Left ventricle myocardium inferior (tissue), 1 donor: ENCODE data around the gene NOLC1. TPM values are rescaled to one million over a fixed set of nuclear protein-coding genes. Genes with fewer than 3 reads are reported as not detected.
A peak's percentile ranks its signal among the peaks of the same experiment; 100 is the strongest.

Source experiments
- DNase-seq: peaks from one replicate; pipeline ENCODE4 v3.0.0-alpha.2; 2020
- H3K27ac ChIP-seq: fragments of 200-600 bp; replicated peaks from 2 replicates; pipeline ENCODE4 v1.8.0; 2021
- H3K27me3 ChIP-seq: fragments of 200-600 bp; 2 replicates; pipeline ENCODE4 v1.8.0; 2021; ENCODE audit warnings: low read depth
- H3K36me3 ChIP-seq: fragments of 200-600 bp; 2 replicates; pipeline ENCODE4 v1.8.0; 2021
- H3K4me1 ChIP-seq: fragments of 200-600 bp; 2 replicates; pipeline ENCODE4 v1.8.0; 2021
- H3K4me3 ChIP-seq: fragments of 200-600 bp; 2 replicates; pipeline ENCODE4 v1.8.0; 2021; ENCODE audit warnings: mild to moderate bottlenecking, moderate library complexity
- H3K9me3 ChIP-seq: fragments of 200-600 bp; replicated peaks from 2 replicates; pipeline ENCODE4 v1.8.0; 2021
- intact Hi-C: fragments of 100-400 bp; cut with micrococcal nuclease; formaldehyde crosslinking; loops from one replicate; pipeline ENCODE4 v1.11.0; 2022
- long read RNA-seq: library from polyadenylated mRNA; unstranded; transcript quantifications from one replicate; pipeline ENCODE4 v2.0.0, GENCODE V29; 2021
- total RNA-seq: library from RNA; stranded (reverse); fragmentation: NEBNext Ultra II Directional; extraction: Animal tissue kit (Norgen Biotek cat#: 25700); gene quantifications from one replicate; pipeline ENCODE4 v1.2.1, GENCODE V29; 2021
- TF ChIP-seq, protein P1 (sequence below): fragments of 200-600 bp; IDR thresholded peaks from 2 replicates; pipeline ENCODE4 v1.8.0; 2021; ENCODE audit warnings: antibody characterized with exemption, mild to moderate bottlenecking, borderline replicate concordance
- donor health status: DM: no; HTN: yes; CAD: no; lungs with severe emphysema.

Gene NOLC1
- 28.3 TPM for total RNA-seq
- long read RNA-seq, transcript NOLC1-209 (13 exons, 3,932 nt), result minor isoform, 13 of 49 reads
- long read RNA-seq, transcript NOLC1-207 (13 exons, 2,441 nt), result major isoform, 15 of 49 reads
- long read RNA-seq, partial matches to known transcripts, result 13 of 49 reads
- long read RNA-seq, other reads (novel, unspliced or antisense), result 4 of 49 reads

DNA sequence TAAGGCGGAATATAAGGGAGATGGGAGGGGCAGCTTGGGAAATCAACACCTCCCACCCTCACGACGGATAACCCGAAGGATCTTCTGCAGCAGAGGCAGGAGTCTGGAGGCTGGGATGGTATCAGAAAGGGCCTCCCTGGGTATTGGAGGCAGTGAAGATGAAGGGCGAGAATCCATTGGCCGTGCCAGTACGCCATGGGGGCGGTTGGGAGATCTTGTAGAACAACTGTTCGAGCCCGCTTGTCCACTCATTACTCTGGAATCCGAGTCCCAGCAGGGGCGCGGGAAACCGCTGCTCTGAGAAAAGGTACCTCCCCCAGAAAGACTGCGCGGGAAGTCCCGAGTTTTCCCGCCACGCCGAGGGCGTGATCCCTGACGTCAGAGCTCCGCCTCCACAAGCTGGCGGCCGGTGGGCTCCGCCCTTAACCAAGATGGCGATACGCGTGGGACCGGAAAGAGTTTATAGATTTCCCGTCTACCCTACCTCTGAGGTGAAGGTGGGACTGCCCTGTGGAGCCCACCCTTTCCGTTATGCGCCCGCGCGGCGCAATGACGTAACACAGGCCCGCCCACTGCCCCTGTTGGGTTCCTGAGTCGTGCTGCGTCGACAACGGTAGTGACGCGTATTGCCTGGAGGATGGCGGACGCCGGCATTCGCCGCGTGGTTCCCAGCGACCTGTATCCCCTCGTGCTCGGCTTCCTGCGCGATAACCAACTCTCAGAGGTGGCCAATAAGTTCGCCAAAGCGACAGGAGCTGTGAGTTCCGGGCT is at the start of gene NOLC1:
TSS of gene NOLC1 (plus strand) at position 616 of the 771 bp plus-strand sequence. CDS start at position 638, 22 bp downstream.
- TF ChIP-seq, protein P1, sequence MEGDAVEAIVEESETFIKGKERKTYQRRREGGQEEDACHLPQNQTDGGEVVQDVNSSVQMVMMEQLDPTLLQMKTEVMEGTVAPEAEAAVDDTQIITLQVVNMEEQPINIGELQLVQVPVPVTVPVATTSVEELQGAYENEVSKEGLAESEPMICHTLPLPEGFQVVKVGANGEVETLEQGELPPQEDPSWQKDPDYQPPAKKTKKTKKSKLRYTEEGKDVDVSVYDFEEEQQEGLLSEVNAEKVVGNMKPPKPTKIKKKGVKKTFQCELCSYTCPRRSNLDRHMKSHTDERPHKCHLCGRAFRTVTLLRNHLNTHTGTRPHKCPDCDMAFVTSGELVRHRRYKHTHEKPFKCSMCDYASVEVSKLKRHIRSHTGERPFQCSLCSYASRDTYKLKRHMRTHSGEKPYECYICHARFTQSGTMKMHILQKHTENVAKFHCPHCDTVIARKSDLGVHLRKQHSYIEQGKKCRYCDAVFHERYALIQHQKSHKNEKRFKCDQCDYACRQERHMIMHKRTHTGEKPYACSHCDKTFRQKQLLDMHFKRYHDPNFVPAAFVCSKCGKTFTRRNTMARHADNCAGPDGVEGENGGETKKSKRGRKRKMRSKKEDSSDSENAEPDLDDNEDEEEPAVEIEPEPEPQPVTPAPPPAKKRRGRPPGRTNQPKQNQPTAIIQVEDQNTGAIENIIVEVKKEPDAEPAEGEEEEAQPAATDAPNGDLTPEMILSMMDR, result no peak
- peak; percentile 99 for DNase-seq
- Histone ChIP-seq H3K9me3 (no peaks in the 10 kb centered on the region), H3K4me1 (peaks cover 29% of the 10 kb centered on the region), H3K27ac (peak within 1 kb of the TSS; percentile 92), H3K27me3 (no peaks in the 10 kb centered on the region), H3K36me3 (peaks cover 45% of the 10 kb centered on the region), H3K4me3 (peak within 1 kb of the TSS; percentile 83)
- intact Hi-C loops, result no loop called here

DNA sequence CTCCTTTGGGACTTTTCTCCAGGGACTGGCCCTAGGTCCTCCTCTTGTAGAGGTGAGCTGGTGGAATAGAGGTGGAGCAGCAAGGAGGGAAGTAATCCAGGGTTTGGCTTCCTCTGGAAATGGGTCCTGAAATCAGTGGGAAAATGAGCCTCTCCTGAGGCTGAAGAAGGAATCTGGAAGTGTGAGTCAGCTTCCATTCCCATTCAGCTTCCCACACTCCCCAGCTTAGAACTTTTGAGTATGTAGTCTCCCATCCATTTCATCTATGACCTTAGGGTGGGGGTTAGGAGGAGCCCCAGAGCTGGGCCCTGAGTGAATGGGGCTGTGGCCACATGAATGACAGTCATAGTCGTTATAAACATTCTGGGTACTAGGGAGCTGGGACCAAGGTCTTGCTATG is 49.8 kb upstream of the NOLC1 start:
- Histone ChIP-seq H3K27me3 (no peaks in the 10 kb centered on the region), H3K36me3 (peaks cover 12% of the 10 kb centered on the region), H3K4me3 (no peak overlapping the region), H3K27ac (no peak overlapping the region), H3K9me3 (no peaks in the 10 kb centered on the region), H3K4me1 (peaks cover 3% of the 10 kb centered on the region)
- TF ChIP-seq, protein P1, result no peak
- intact Hi-C loops, result no loop called here
- no peak for DNase-seq

DNA sequence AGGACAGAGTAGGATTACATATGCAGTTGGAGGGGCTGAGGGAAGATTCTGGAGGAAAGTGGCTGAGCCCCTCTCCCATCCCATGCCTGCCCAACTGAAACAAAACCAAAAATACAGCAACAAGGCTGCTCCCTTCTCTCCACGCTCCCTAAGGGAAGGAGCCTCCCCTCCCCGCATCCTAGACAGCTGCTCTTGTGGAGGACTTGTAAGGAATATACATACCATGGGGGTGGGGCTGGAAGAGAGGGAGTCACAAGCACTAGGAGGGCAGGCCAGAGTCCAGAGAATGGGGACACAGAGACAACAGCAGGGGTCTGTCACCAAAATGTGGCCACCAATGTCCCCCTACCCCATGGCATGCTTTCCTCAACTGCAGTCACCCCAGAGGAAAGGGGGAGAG is 45.2 kb upstream of the NOLC1 start:
- peaks cover 52% of the 10 kb centered on the region for H3K36me3 ChIP-seq
- H3K4me3 ChIP-seq, result no peak overlapping the region
- no peak overlapping the region for H3K27ac ChIP-seq
- H3K4me1 ChIP-seq, result peaks cover 9% of the 10 kb centered on the region
- DNase-seq, result no peak
- no peaks in the 10 kb centered on the region for H3K27me3 ChIP-seq
- H3K9me3 ChIP-seq, result no peaks in the 10 kb centered on the region
- intact Hi-C loops, result no loop called here
- TF ChIP-seq, protein P1, result no peak

DNA sequence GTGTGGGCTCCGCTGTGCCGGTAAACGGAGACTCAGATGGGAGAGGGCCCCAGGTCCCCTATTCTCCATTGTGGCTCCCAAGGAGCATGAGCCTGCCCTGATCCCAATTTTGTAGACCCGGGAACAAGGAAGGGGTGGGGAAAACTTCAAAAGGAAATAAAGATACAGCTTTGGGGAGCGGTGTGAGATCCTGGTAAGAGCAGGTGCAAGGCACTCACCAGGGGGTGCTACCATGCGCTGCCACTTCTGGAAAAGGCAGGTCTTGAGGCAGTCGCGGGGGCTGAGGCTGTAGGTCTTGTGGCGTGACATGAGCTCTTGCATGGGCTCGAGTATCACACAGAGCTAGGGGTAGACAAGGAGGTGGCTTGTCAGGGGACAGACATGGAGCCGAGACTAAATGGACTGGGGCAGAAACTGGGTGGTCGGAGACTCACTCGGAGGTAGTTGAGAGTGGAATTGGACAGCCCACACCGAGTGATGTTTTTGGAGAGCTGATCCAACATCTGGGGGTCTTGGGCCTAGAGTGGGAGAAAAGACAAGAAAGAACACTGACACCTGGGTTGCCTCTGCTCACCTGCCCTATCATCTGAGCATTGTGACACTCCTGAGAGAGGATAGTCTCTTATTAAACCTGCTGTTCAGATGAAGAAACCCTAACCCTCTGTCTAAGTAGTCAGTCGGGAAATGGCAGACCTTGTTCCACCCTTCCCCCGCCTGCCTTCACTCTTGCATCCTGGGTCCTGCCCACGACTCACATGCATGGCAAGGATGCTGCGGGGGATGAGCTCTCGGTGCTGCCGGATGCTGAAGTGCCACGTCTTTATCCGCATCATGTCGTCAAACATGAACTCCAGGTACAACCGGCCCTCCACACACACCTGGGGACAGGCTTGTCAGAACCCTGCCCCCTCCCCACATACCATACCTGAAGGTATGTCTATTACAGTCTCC is 42.7 kb upstream of the NOLC1 start:
- Histone ChIP-seq H3K4me1 (peaks cover 33% of the 10 kb centered on the region), H3K27ac (no peak overlapping the region), H3K4me3 (no peak overlapping the region), H3K9me3 (no peaks in the 10 kb centered on the region), H3K36me3 (peaks cover 52% of the 10 kb centered on the region), H3K27me3 (no peaks in the 10 kb centered on the region)
- intact Hi-C loops, result no loop called here
- TF ChIP-seq, protein P1, result no peak
- no peak for DNase-seq

DNA sequence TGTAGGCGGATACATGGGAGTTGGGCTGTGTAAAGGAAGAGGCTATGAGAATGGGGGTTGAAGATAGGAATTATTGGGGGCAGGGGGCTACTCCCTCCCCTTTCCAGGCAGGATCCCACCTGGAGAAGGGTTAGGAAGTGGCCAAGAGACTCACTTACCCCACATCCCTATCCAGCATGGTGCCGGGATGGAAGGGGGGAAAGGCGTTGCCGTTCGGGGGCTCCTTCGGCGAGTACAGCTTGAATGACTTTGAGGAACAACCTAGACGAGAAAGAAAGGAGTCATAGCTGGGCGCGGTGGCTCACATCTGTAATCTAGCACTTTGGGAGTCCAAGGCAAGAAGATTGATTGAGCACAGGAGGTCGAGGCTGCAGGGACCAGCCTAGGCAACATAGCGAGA is 40.9 kb upstream of the NOLC1 start:
- Histone ChIP-seq H3K4me3 (no peak overlapping the region), H3K36me3 (peaks cover 52% of the 10 kb centered on the region), H3K4me1 (peaks cover 46% of the 10 kb centered on the region), H3K27me3 (no peaks in the 10 kb centered on the region), H3K27ac (no peak overlapping the region), H3K9me3 (no peaks in the 10 kb centered on the region)
- DNase-seq, result no peak
- intact Hi-C loops, result no loop called here
- TF ChIP-seq, protein P1, result no peak
